OCI-LY7 (cell line): ENCODE data around the gene OTUD7B.

Source experiments
- CTCF ChIP-seq: fragments of 200-600 bp; sonication (generic); conservative IDR thresholded peaks from 2 replicates; pipeline ENCODE4 v1.5.1; 2014; ENCODE audit warnings: mild to moderate bottlenecking, antibody characterized with exemption, low read length, moderate library complexity, mixed read lengths
- EZH2phosphoT487 ChIP-seq: fragments of 200-600 bp; sonication (generic); IDR thresholded peaks from 2 replicates; pipeline ENCODE4 v1.6.1; 2018; ENCODE audit warnings: low read depth, borderline replicate concordance, mild to moderate bottlenecking, mixed run types, antibody characterized with exemption, low read length, moderate library complexity, mixed read lengths

- TF ChIP-seq CTCF = no peak
- no peak for TF ChIP-seq EZH2phosphoT487
These were observed 42.9 kb downstream of the OTUD7B start for GRCh38 chr1:149967646-149968045.
